Suprapubic skin (tissue), 4 donors: ENCODE data around the gene MED4. TPM values are rescaled to one million over a fixed set of nuclear protein-coding genes. Genes with fewer than 3 reads are reported as not detected.

Source experiments
- DNase-seq, 2 donors: peaks; one replicate each; pipeline ENCODE4 v3.0.0-alpha.2; 2019; ENCODE audit warnings: low spot score in 2 of 2
- H3K27ac ChIP-seq: fragments of 200-600 bp; sonication (generic); one replicate; pipeline ENCODE4 v1.5.1; 2019
- H3K27me3 ChIP-seq: fragments of 200-600 bp; sonication (generic); one replicate; pipeline ENCODE4 v1.5.1; 2019
- H3K36me3 ChIP-seq: fragments of 200-600 bp; sonication (generic); one replicate; pipeline ENCODE4 v1.5.1; 2019
- H3K4me1 ChIP-seq: fragments of 200-600 bp; sonication (generic); one replicate; pipeline ENCODE4 v1.5.1; 2019
- H3K4me3 ChIP-seq: fragments of 200-600 bp; sonication (generic); one replicate; pipeline ENCODE4 v1.5.1; 2019; ENCODE audit warnings: mild to moderate bottlenecking
- H3K9me3 ChIP-seq: fragments of 200-600 bp; sonication (generic); one replicate; pipeline ENCODE4 v1.5.1; 2019
- EP300 ChIP-seq: sonication (generic); formaldehyde crosslinking; IDR thresholded peaks from one replicate; pipeline ENCODE4 v1.6.1; 2017; ENCODE audit warnings: antibody characterized with exemption
- POLR2A ChIP-seq, 2 donors: fragments of 450-650 bp; IDR thresholded peaks; one replicate each; pipeline ENCODE4 v1.6.1; 2017; ENCODE audit warnings: antibody characterized with exemption in 2 of 2, mild to moderate bottlenecking in 2 of 2, moderate library complexity in 2 of 2
- POLR2AphosphoS5 ChIP-seq, 3 donors: sonication (generic); formaldehyde crosslinking; IDR thresholded peaks; one replicate each; pipeline ENCODE4 v1.6.1; 2017; ENCODE audit warnings: antibody characterized with exemption in 3 of 3
- WGBS: methylation state at CpG from one replicate; pipeline ENCODE4 v1.1.5; 2018; 5-methylcytosine and 5-hydroxymethylcytosine counted together
- total RNA-seq, 4 donors: library from RNA; depleted of rRNA; stranded (reverse); fragments of >200 nt; gene quantifications; one replicate each; pipeline ENCODE4 v1.1.0, GENCODE V29; 2016
- TF ChIP-seq, protein P1 (sequence below), 2 donors: fragments of 200-600 bp in 1 of 2; fragments of 450-650 bp in 1 of 2; sonication (generic) in 1 of 2; IDR thresholded peaks; one replicate each; pipeline ENCODE4 v1.5.1; 2016 to 2019; ENCODE audit warnings: antibody characterized with exemption in 2 of 2, mild to moderate bottlenecking in 1 of 2, moderate library complexity in 1 of 2

Gene MED4
- 10 to 100 TPM; 34.7 to 46.3 (median 40.6) TPM for total RNA-seq

DNA sequence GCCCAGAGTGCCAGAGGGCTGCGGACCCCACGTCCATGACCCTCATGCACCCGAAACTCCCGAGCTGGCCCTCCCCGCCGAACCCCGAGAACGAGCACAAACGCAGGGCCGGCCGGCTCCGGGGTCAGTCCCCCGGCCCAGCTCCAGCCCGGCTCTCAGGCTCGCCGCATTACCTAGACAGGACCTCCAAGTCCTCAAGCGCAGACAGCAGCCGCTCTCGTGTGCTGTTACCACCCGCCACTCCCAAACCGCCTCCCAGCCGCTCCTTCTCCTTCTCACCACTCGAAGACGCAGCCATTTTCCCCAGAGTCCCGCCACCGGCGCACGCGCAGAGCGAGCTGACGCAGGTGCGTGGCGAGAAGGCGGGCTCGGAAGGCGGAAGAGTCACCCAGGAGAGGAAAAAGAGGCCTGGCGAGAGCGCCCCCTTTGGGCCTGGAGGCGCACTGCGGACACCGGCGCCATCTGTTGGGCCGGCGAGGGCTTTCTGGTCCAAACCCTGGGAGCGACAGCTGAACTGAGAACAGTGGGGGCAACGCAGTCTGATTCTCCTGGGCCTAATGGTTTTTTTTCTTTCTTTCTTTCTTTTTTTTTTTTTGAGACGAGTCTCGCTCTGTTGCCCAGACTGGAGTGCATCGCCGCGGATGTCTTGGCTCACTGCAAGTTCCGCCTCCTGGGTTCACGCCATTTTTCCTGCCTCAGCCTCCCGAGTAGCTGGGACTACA is at the start of gene MED4:
Gene MED4 (minus strand): TSS at position 324 of the 722 bp plus-strand sequence. CDS start 26 bp downstream, at position 298.
- WGBS: 9% methylated on average over 48 of the region's 54 CpGs
- peak; percentile 96 to 97 for DNase-seq
- TF ChIP-seq, protein P1, sequence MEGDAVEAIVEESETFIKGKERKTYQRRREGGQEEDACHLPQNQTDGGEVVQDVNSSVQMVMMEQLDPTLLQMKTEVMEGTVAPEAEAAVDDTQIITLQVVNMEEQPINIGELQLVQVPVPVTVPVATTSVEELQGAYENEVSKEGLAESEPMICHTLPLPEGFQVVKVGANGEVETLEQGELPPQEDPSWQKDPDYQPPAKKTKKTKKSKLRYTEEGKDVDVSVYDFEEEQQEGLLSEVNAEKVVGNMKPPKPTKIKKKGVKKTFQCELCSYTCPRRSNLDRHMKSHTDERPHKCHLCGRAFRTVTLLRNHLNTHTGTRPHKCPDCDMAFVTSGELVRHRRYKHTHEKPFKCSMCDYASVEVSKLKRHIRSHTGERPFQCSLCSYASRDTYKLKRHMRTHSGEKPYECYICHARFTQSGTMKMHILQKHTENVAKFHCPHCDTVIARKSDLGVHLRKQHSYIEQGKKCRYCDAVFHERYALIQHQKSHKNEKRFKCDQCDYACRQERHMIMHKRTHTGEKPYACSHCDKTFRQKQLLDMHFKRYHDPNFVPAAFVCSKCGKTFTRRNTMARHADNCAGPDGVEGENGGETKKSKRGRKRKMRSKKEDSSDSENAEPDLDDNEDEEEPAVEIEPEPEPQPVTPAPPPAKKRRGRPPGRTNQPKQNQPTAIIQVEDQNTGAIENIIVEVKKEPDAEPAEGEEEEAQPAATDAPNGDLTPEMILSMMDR (IDR thresholded peaks at IDR 0.05): peak; percentile 98 to 99
- TF ChIP-seq POLR2A (IDR thresholded peaks at IDR 0.05) (peak; percentile 83 to 92), EP300 (no peak), POLR2AphosphoS5 (IDR thresholded peaks at IDR 0.05) (peak; percentile 91 to 95 (median 91))
- no peaks in the 10 kb centered on the region for H3K36me3 ChIP-seq
- H3K9me3 ChIP-seq: no peaks in the 10 kb centered on the region
- H3K27ac ChIP-seq: peak within 1 kb of the TSS; percentile 75
- peaks cover 33% of the 10 kb centered on the region for H3K4me1 ChIP-seq
- peak within 1 kb of the TSS; percentile 82 for H3K4me3 ChIP-seq
- H3K27me3 ChIP-seq: no peaks in the 10 kb centered on the region

DNA sequence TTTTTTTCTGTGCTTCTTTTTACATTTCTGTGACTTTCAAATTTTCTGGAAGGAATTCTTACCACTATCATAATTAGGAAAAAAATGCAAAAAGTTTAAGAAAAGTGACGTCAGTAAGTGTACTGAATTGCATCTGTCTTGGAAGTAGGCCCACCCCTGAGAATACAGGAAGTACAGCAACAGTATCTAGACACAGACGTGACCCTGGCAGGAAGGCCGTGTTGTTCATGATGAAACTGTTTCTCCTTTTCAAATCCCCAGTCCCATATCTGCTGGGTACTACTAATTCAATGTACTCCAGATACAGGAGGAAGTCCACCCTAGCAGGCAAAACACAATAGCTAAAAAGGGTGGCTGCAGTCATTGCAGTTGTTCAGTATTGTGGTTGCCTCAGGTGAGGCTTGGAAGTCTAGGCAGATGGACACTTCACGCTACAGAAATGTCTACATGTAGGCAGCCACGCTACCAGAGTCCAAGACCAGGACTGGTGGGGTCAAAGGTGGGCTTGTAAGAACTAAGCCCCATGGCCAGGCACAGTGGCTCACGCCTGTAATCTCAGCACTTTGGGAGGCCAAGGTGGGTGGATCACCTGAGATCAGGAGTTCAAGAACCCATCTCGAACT is 49.6 kb upstream of the MED4 start:
- no peak overlapping the region for H3K4me3 ChIP-seq
- H3K9me3 ChIP-seq: no peaks in the 10 kb centered on the region
- no peaks in the 10 kb centered on the region for H3K27me3 ChIP-seq
- H3K27ac ChIP-seq: no peak overlapping the region
- DNase-seq: no peak
- H3K36me3 ChIP-seq: no peaks in the 10 kb centered on the region
- WGBS: 77% methylated on average over 7 of the region's 7 CpGs
- no peak for TF ChIP-seq EP300
- no peak for TF ChIP-seq POLR2AphosphoS5 (IDR thresholded peaks at IDR 0.05)
- TF ChIP-seq POLR2A (IDR thresholded peaks at IDR 0.05): no peak
- TF ChIP-seq, protein P1 (IDR thresholded peaks at IDR 0.05): no peak
- peaks cover 6% of the 10 kb centered on the region for H3K4me1 ChIP-seq

DNA sequence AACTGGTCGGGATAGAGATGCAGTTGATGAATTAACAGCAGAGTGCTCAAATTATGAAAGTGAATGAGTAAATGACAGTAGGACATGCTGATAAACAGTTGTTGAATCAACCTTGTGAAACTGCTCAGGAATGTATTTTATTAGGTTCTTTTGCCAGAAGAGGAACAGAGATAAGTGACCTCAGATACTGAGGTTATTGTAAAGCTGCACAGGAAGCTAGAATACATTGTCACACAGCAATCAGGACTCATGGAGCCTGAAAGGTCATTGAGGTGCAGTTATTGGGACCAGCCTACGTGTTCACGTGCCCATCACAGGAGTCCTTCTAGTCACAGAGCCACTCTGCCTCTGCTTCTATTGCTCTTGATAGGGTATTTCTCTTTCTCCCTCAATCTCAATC is 47.5 kb upstream of the MED4 start:
- Histone ChIP-seq H3K27ac (no peak overlapping the region), H3K4me3 (no peak overlapping the region), H3K4me1 (peaks cover 6% of the 10 kb centered on the region), H3K9me3 (no peaks in the 10 kb centered on the region), H3K36me3 (no peaks in the 10 kb centered on the region), H3K27me3 (no peaks in the 10 kb centered on the region)
- TF ChIP-seq EP300: no peak
- TF ChIP-seq POLR2A (IDR thresholded peaks at IDR 0.05): no peak
- TF ChIP-seq, protein P1 (IDR thresholded peaks at IDR 0.05): no peak
- no peak for TF ChIP-seq POLR2AphosphoS5 (IDR thresholded peaks at IDR 0.05)
- 75% methylated on average over 3 of the region's 3 CpGs for WGBS
- DNase-seq: no peak

GRCh38 chr13:48138270-48138669 is 43.4 kb upstream of the MED4 start:
- H3K4me3 ChIP-seq: no peak overlapping the region
- H3K36me3 ChIP-seq: no peaks in the 10 kb centered on the region
- H3K27ac ChIP-seq: no peak overlapping the region
- WGBS: 91% methylated on average over 4 of the region's 4 CpGs
- H3K9me3 ChIP-seq: no peaks in the 10 kb centered on the region
- H3K4me1 ChIP-seq: no peaks in the 10 kb centered on the region
- no peaks in the 10 kb centered on the region for H3K27me3 ChIP-seq
- DNase-seq: no peak
- TF ChIP-seq POLR2A (IDR thresholded peaks at IDR 0.05): no peak
- TF ChIP-seq, protein P1 (IDR thresholded peaks at IDR 0.05): no peak
- TF ChIP-seq POLR2AphosphoS5 (IDR thresholded peaks at IDR 0.05): no peak
- no peak for TF ChIP-seq EP300

DNA sequence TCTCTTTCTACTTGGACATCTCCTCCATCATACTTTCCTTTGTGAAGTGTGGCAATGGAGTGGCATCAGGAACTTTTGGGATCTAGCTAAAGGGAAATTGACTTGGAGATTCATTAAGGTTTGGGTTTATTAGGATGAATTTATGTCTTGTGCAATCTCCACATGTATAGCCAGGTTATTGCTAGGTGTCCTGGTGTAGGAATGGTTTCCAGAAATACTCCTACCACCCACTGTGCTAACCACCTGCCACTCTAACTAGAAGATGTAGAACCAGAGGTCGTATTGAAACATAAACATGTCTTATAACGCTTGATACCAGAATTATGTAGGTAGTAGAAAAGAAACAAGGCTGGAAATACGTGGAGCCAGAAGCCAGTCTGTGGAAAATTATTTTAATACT is 38.1 kb upstream of the MED4 start:
- no peaks in the 10 kb centered on the region for H3K9me3 ChIP-seq
- peaks cover 3% of the 10 kb centered on the region for H3K4me1 ChIP-seq
- H3K27me3 ChIP-seq: no peaks in the 10 kb centered on the region
- no peak overlapping the region for H3K27ac ChIP-seq
- DNase-seq: no peak
- 83% methylated on average over 3 of the region's 3 CpGs for WGBS
- no peak overlapping the region for H3K4me3 ChIP-seq
- no peaks in the 10 kb centered on the region for H3K36me3 ChIP-seq
- TF ChIP-seq EP300 (no peak), POLR2AphosphoS5 (IDR thresholded peaks at IDR 0.05) (no peak), POLR2A (IDR thresholded peaks at IDR 0.05) (no peak)
- TF ChIP-seq, protein P1 (IDR thresholded peaks at IDR 0.05): no peak
